Suprapubic skin (tissue), 4 donors: ENCODE results near the gene PDGFB. TPM values are rescaled to one million over a fixed set of nuclear protein-coding genes. Genes with fewer than 3 reads are reported as not detected.

Experiments used
- DNase-seq, 2 donors: peaks; one replicate each; pipeline ENCODE4 v3.0.0-alpha.2; 2019; ENCODE audit warnings: low spot score in 2 of 2
- H3K27ac ChIP-seq: fragments of 200-600 bp; sonication (generic); one replicate; pipeline ENCODE4 v1.5.1; 2019
- H3K27me3 ChIP-seq: fragments of 200-600 bp; sonication (generic); one replicate; pipeline ENCODE4 v1.5.1; 2019
- H3K36me3 ChIP-seq: fragments of 200-600 bp; sonication (generic); one replicate; pipeline ENCODE4 v1.5.1; 2019
- H3K4me1 ChIP-seq: fragments of 200-600 bp; sonication (generic); one replicate; pipeline ENCODE4 v1.5.1; 2019
- H3K4me3 ChIP-seq: fragments of 200-600 bp; sonication (generic); one replicate; pipeline ENCODE4 v1.5.1; 2019; ENCODE audit warnings: mild to moderate bottlenecking
- H3K9me3 ChIP-seq: fragments of 200-600 bp; sonication (generic); one replicate; pipeline ENCODE4 v1.5.1; 2019
- EP300 ChIP-seq: sonication (generic); formaldehyde crosslinking; IDR thresholded peaks from one replicate; pipeline ENCODE4 v1.6.1; 2017; ENCODE audit warnings: antibody characterized with exemption
- POLR2A ChIP-seq, 2 donors: fragments of 450-650 bp; IDR thresholded peaks; one replicate each; pipeline ENCODE4 v1.6.1; 2017; ENCODE audit warnings: antibody characterized with exemption in 2 of 2, mild to moderate bottlenecking in 2 of 2, moderate library complexity in 2 of 2
- POLR2AphosphoS5 ChIP-seq, 3 donors: sonication (generic); formaldehyde crosslinking; IDR thresholded peaks; one replicate each; pipeline ENCODE4 v1.6.1; 2017; ENCODE audit warnings: antibody characterized with exemption in 3 of 3
- WGBS: methylation state at CpG from one replicate; pipeline ENCODE4 v1.1.5; 2018; 5-methylcytosine and 5-hydroxymethylcytosine counted together
- total RNA-seq, 4 donors: library from RNA; depleted of rRNA; stranded (reverse); fragments of >200 nt; gene quantifications; one replicate each; pipeline ENCODE4 v1.1.0, GENCODE V29; 2016
- TF ChIP-seq, protein P1 (sequence below), 2 donors: fragments of 200-600 bp in 1 of 2; fragments of 450-650 bp in 1 of 2; sonication (generic) in 1 of 2; IDR thresholded peaks; one replicate each; pipeline ENCODE4 v1.5.1; 2016 to 2019; ENCODE audit warnings: antibody characterized with exemption in 2 of 2, mild to moderate bottlenecking in 1 of 2, moderate library complexity in 1 of 2

The PDGFB gene
- total RNA-seq, 4 donors from 2014 or later, result 10.5 to 20.6 (median 12.0) TPM

DNA sequence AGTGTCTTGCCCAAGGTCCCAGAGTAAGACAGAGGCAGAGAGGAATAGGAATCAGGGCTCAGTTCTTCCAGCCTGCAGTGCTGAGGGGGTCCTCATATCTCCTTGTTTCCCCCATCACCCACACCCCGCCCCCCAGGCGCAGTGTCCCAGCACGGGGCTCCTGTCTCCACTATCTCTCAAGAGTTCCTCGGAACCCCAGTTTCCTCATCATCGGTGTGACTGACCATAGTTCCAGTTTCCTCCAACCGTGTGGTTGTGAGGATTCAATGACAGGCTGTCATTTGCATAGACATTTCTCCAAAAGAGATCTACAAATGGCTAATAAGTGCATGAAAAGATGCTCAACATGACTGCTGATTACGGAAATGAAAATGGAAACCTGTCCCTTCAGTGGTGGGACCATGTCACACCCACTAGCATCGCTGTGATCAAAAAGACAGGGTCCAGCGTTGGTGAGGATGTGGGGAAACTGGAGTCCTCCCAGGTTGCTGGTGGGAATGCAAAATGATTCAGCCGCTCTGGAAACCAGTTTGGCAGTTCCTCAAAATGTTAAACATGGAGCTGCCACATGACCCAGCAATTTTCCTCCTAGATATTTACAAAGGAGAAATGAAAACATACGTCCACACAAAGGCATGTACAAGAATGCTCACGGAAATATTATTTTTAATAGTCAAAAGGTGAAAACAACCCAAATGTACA lies 31.8 kb upstream of the PDGFB start:
- Histone ChIP-seq H3K27ac (no peak overlapping the region), H3K27me3 (no peaks in the 10 kb centered on the region), H3K9me3 (no peaks in the 10 kb centered on the region), H3K36me3 (no peaks in the 10 kb centered on the region), H3K4me3 (no peak overlapping the region), H3K4me1 (peaks cover 13% of the 10 kb centered on the region)
- TF ChIP-seq POLR2A (IDR thresholded peaks at IDR 0.05) (no peak), POLR2AphosphoS5 (IDR thresholded peaks at IDR 0.05) (no peak), EP300 (no peak)
- TF ChIP-seq, protein P1, sequence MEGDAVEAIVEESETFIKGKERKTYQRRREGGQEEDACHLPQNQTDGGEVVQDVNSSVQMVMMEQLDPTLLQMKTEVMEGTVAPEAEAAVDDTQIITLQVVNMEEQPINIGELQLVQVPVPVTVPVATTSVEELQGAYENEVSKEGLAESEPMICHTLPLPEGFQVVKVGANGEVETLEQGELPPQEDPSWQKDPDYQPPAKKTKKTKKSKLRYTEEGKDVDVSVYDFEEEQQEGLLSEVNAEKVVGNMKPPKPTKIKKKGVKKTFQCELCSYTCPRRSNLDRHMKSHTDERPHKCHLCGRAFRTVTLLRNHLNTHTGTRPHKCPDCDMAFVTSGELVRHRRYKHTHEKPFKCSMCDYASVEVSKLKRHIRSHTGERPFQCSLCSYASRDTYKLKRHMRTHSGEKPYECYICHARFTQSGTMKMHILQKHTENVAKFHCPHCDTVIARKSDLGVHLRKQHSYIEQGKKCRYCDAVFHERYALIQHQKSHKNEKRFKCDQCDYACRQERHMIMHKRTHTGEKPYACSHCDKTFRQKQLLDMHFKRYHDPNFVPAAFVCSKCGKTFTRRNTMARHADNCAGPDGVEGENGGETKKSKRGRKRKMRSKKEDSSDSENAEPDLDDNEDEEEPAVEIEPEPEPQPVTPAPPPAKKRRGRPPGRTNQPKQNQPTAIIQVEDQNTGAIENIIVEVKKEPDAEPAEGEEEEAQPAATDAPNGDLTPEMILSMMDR (IDR thresholded peaks at IDR 0.05), result no peak
- WGBS, result 79% methylated on average over 12 of the region's 12 CpGs
- DNase-seq, result no peak

- 91% methylated on average over 7 of the region's 9 CpGs for WGBS
- H3K4me3 ChIP-seq, result no peak overlapping the region
- no peaks in the 10 kb centered on the region for H3K9me3 ChIP-seq
- no peaks in the 10 kb centered on the region for H3K27me3 ChIP-seq
- H3K4me1 ChIP-seq, result peaks cover 13% of the 10 kb centered on the region
- DNase-seq, result no peak
- no peaks in the 10 kb centered on the region for H3K36me3 ChIP-seq
- H3K27ac ChIP-seq, result no peak overlapping the region
- TF ChIP-seq, protein P1 (IDR thresholded peaks at IDR 0.05), result no peak
- TF ChIP-seq EP300, result no peak
- no peak for TF ChIP-seq POLR2A (IDR thresholded peaks at IDR 0.05)
- TF ChIP-seq POLR2AphosphoS5 (IDR thresholded peaks at IDR 0.05), result no peak
Measured at GRCh38 chr22:39275814-39276439, 31.1 kb upstream of the PDGFB start.

- Histone ChIP-seq H3K27ac (no peak overlapping the region), H3K4me1 (peaks cover 14% of the 10 kb centered on the region), H3K36me3 (no peaks in the 10 kb centered on the region), H3K4me3 (no peak overlapping the region), H3K9me3 (no peaks in the 10 kb centered on the region), H3K27me3 (no peaks in the 10 kb centered on the region)
- TF ChIP-seq, protein P1 (IDR thresholded peaks at IDR 0.05), result no peak
- no peak for TF ChIP-seq POLR2AphosphoS5 (IDR thresholded peaks at IDR 0.05)
- TF ChIP-seq EP300, result no peak
- no peak for TF ChIP-seq POLR2A (IDR thresholded peaks at IDR 0.05)
- DNase-seq, result no peak
- WGBS, result 88% methylated on average over 16 of the region's 17 CpGs
Measured at GRCh38 chr22:39273950-39274887, 29.4 kb upstream of the PDGFB start.

- H3K27ac ChIP-seq, result no peak overlapping the region
- H3K4me1 ChIP-seq, result peaks cover 9% of the 10 kb centered on the region
- 96% methylated on average over 9 of the region's 9 CpGs for WGBS
- DNase-seq, result no peak
- no peak for TF ChIP-seq POLR2AphosphoS5 (IDR thresholded peaks at IDR 0.05)
- TF ChIP-seq POLR2A (IDR thresholded peaks at IDR 0.05), result no peak
- no peak for TF ChIP-seq EP300
- TF ChIP-seq, protein P1 (IDR thresholded peaks at IDR 0.05), result no peak
- H3K4me3 ChIP-seq, result no peak overlapping the region
- H3K36me3 ChIP-seq, result no peaks in the 10 kb centered on the region
- H3K27me3 ChIP-seq, result no peaks in the 10 kb centered on the region
- H3K9me3 ChIP-seq, result no peaks in the 10 kb centered on the region
Measured at GRCh38 chr22:39270792-39271191, 26.0 kb upstream of the PDGFB start.
